CD4-positive, alpha-beta memory T cell (primary cell): ENCODE results near the gene TGFBR1. TPM values are rescaled to one million over a fixed set of nuclear protein-coding genes. Genes with fewer than 3 reads are reported as not detected.
"Not testable (repeated sequence)": the region's sequence is repeated elsewhere in the genome, so short reads cannot be mapped to it uniquely, and the experiment has no call there.

Experiments used
- CTCF ChIA-PET: fragments of 350-600 bp; sonication (Branson Sonifier 250); formaldehyde crosslinking; loops from one replicate; lab custom pipeline; 2021; ENCODE audit warnings: inconsistent platforms; ENCODE audit not compliant: partially characterized antibody; lab: Charles Lee
- POLR2A ChIA-PET: fragments of 350-600 bp; sonication (Branson Sonifier 250); formaldehyde crosslinking; loops from one replicate; lab custom pipeline; 2021; ENCODE audit not compliant: partially characterized antibody; lab: Charles Lee
- DNase-seq, 5 donors: peaks; one replicate each; pipeline versions ENCODE4 v3.0.0 to v3.0.0-alpha.2; 2020 to 2022; ENCODE audit warnings: mixed read lengths in 1 of 5
- H3K27ac ChIP-seq: one replicate; pipeline ENCODE4 v1.7.0; 2013; ENCODE audit warnings: low read depth, low read length
- H3K27me3 ChIP-seq: 2 replicates; pipeline ENCODE4 v1.7.0; 2013; ENCODE audit warnings: mild to moderate bottlenecking, low read length, moderate library complexity; ENCODE audit not compliant: insufficient read depth
- H3K36me3 ChIP-seq: 2 replicates; pipeline ENCODE4 v1.7.0; 2013; ENCODE audit warnings: mild to moderate bottlenecking, low read length, moderate library complexity; ENCODE audit not compliant: insufficient read depth
- H3K4me1 ChIP-seq: 2 replicates; pipeline ENCODE4 v1.7.0; 2013; ENCODE audit warnings: mild to moderate bottlenecking, low read length, moderate library complexity; ENCODE audit not compliant: insufficient read depth
- H3K4me3 ChIP-seq, 2 donors: one replicate each; pipeline ENCODE4 v1.7.0; 2013; ENCODE audit warnings: low read length in 2 of 2, mild to moderate bottlenecking in 1 of 2
- H3K9me3 ChIP-seq, 2 donors: one replicate each; pipeline ENCODE4 v1.7.0; 2013; ENCODE audit warnings: low read length in 2 of 2, control low read depth in 1 of 2; ENCODE audit not compliant: control insufficient read depth in 1 of 2
- H3K27ac Mint-ChIP-seq, 7 donors: one replicate each; pipeline ENCODE4 v1.8.0; 2020 to 2021; ENCODE audit warnings: mixed read lengths in 7 of 7, mild to moderate bottlenecking in 6 of 7, inconsistent platforms in 3 of 7, moderate library complexity in 3 of 7
- H3K27me3 Mint-ChIP-seq, 2 donors: one replicate each; pipeline ENCODE4 v1.8.0; 2020 to 2021; ENCODE audit warnings: mixed read lengths in 2 of 2
- H3K36me3 Mint-ChIP-seq, 2 donors: one replicate each; pipeline ENCODE4 v1.8.0; 2020 to 2021; ENCODE audit warnings: mixed read lengths in 2 of 2, inconsistent platforms in 1 of 2, mild to moderate bottlenecking in 1 of 2
- H3K4me1 Mint-ChIP-seq, 4 donors: one replicate each; pipeline ENCODE4 v1.8.0; 2020 to 2021; ENCODE audit warnings: mixed read lengths in 4 of 4, mild to moderate bottlenecking in 1 of 4
- H3K4me3 Mint-ChIP-seq, 8 donors: one replicate each; pipeline ENCODE4 v1.8.0; 2020 to 2021; ENCODE audit warnings: mixed read lengths in 8 of 8, mild to moderate bottlenecking in 7 of 8, moderate library complexity in 6 of 8, inconsistent platforms in 3 of 8
- H3K9me3 Mint-ChIP-seq, 8 donors: one replicate each; pipeline ENCODE4 v1.8.0; 2020 to 2021; ENCODE audit warnings: mixed read lengths in 8 of 8, mild to moderate bottlenecking in 5 of 8, inconsistent platforms in 3 of 8, moderate library complexity in 1 of 8
- intact Hi-C: fragments of 100-400 bp; cut with micrococcal nuclease; formaldehyde crosslinking; loops from one replicate; pipeline ENCODE4 v1.15.1; 2023
- polyA plus RNA-seq, 2 donors: library from polyadenylated mRNA; unstranded; fragments of 300-500 nt; fragmentation: Illumina TruSeq; gene quantifications; one replicate each; pipeline ENCODE4 v1.2.3, GENCODE V29; 2021
- total RNA-seq, 2 experiments: library from RNA; stranded (reverse); gene quantifications; one replicate each; pipeline ENCODE4 v1.2.3, GENCODE V29; 2021

TGFBR1 gene
- total and polyA plus RNA-seq, 4 experiments from 2014 or later: 19.1 to 27.4 (median 23.9) TPM

DNA sequence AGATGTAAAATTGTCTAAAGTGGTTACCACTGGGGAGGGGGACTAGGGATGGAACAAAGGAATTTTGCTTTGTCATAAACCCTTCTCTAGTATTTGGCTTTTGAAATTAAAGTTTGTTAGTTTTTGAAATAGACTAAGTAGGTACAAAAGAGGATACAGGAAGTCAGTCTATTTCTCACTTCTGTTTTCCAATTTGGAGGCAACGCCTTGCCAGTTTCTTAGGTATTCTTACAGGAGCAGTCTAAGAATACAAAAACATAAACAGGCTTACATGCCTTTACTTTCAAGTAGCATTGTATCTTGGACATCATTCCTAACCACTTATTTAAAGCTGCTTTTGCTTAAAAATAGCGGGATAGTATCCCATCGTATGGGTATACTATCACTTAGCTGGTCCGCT lies 82.4 kb downstream of the TGFBR1 start:
- Histone ChIP-seq H3K27ac (no peak overlapping the region), H3K4me1 (peaks cover 6% of the 10 kb centered on the region), H3K4me3 (no peak overlapping the region), H3K27me3 (no peaks in the 10 kb centered on the region), H3K36me3 (no peaks in the 10 kb centered on the region), H3K9me3 (no peaks in the 10 kb centered on the region)
- intact Hi-C loops: no loop called here
- peak overlapping the region in 1 of 7 donors; percentile 17 for H3K27ac Mint-ChIP-seq
- no peaks in the 10 kb centered on the region for H3K36me3 Mint-ChIP-seq
- CTCF ChIA-PET: interaction anchor here (1.0 to 7.6 kb wide), 5 partner anchors 10 to 1116 kb away, joined by 3 to 40 read pairs (median 4); no protein-coding TSS in a partner anchor
- no peaks in the 10 kb centered on the region for H3K9me3 Mint-ChIP-seq
- peaks cover 4 to 5% of the 10 kb centered on the region in 2 donors for H3K27me3 Mint-ChIP-seq
- no peak overlapping the region for H3K4me3 Mint-ChIP-seq
- no peak for DNase-seq
- POLR2A ChIA-PET: no interaction called here
- peaks cover 2 to 7% (median 4%) of the 10 kb centered on the region in 4 donors for H3K4me1 Mint-ChIP-seq

DNA sequence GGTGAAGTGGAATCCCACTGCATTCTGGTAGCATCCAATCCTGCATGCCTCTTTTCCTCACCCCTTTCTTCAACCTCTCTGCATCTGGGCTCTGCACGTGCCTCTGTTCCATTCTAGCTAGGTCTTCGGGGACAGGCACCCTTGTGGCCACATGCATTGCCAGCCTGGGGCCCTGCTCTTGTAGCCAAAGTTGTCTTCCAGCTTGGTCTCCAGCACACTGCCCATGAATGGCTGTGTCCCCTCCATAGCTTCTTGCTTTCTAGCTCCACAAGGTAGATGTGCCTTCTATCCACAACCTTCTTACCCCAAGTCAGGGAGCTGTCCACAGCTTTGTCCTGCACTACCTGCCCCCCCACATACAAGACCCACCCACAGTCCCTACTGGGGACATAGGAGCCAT lies 84.3 kb downstream of the TGFBR1 start:
- Mint-ChIP-seq H3K36me3 (no peaks in the 10 kb centered on the region), H3K27me3 (peaks cover 5% of the 10 kb centered on the region in 2 donors), H3K27ac (no peak overlapping the region), H3K4me3 (no peak overlapping the region), H3K9me3 (no peaks in the 10 kb centered on the region), H3K4me1 (peaks cover 2 to 7% (median 4%) of the 10 kb centered on the region in 4 donors)
- Histone ChIP-seq H3K27ac (no peak overlapping the region), H3K9me3 (no peaks in the 10 kb centered on the region), H3K4me1 (peaks cover 6% of the 10 kb centered on the region), H3K4me3 (no peak overlapping the region), H3K36me3 (no peaks in the 10 kb centered on the region), H3K27me3 (no peaks in the 10 kb centered on the region)
- ChIA-PET POLR2A (no interaction called here), CTCF (interaction anchor here (1.4 kb wide), 1 partner anchor 192 kb away, joined by 3 read pairs; no protein-coding TSS in a partner anchor)
- intact Hi-C loops: no loop called here
- no peak for DNase-seq

DNA sequence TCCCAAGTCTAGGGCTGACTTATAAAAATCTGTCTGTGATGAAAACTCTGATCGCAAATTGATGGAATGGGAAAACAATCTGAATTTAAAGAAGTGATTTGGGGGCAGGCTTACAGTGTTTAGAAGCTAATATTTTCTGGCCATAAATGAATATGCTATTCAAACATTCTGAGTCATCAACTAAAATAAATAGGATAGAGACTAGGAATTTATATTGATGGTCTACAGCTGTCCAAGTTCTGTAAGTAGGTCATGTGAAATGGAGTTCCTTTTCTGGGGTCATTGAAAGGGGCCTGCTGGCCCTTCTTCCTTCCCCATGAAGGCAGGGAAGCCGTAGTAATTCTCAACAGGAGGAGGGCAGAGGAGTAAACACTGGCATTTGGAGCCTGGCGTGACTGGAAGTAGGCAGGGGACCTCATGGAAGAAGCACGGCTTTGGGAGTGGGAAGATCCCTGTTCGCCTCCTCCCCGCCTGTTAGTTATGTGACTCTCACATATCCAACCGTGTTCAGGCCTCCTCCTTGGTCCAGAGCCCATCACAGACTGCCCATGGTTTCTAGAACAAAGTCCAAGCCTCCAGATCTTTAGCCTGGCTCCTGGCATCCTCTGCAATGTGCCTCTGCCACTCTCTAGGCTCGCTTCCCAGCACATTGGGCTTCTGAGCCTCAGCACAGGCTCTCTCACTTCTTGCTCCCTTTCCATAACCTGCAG lies 85.1 kb downstream of the TGFBR1 start:
- ChIA-PET CTCF (interaction anchor here (1.8 kb wide), 1 partner anchor 8 kb away, joined by 3 read pairs; no protein-coding TSS in a partner anchor), POLR2A (no interaction called here)
- no peaks in the 10 kb centered on the region for H3K36me3 ChIP-seq
- no peaks in the 10 kb centered on the region for H3K4me1 ChIP-seq
- Mint-ChIP-seq H3K27me3 (peaks cover 5 to 9% of the 10 kb centered on the region in 2 donors), H3K4me3 (no peak overlapping the region), H3K36me3 (no peaks in the 10 kb centered on the region), H3K9me3 (no peaks in the 10 kb centered on the region), H3K27ac (no peak overlapping the region), H3K4me1 (no peaks in the 10 kb centered on the region)
- no peak overlapping the region for H3K4me3 ChIP-seq
- no peaks in the 10 kb centered on the region for H3K27me3 ChIP-seq
- no peak overlapping the region for H3K27ac ChIP-seq
- intact Hi-C loops: no loop called here
- H3K9me3 ChIP-seq: no peaks in the 10 kb centered on the region
- no peak for DNase-seq

DNA sequence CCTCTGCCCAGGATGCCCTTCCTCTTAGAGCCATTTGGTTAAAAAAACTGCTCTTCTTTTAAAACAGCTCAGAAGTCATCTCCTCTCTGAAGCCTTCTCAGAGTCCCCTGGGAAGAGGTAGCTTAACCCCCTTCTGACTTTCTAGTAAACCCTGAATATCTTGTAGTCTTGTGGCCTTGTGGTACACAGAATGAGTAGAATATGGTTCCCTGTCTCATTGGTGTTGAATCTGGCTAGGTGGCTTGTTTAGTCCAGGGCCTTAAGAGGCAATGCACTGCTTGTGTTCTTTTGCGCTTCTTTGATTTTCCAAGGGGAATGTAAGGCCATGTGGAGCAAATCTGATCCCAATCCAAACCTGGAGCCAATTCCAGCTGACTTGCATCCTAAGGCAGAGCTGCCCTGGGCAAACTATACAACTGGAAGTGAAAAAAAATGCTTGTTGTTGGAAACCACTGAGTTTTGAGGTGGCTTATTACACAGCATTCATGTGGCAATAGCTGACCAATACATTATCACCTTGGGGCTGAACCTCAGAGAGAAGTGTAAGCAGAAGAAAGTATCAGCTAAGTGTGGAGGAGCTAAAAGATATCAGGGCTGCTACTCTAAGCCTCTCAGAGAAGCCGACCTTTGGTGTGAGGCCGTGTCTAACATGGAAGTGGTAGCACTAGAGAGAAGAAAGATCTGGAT lies 85.8 kb downstream of the TGFBR1 start:
- CTCF ChIA-PET: interaction anchor here (1.8 kb wide), 1 partner anchor 9 kb away, joined by 3 read pairs; no protein-coding TSS in a partner anchor
- H3K27ac Mint-ChIP-seq: no peak overlapping the region
- Histone ChIP-seq H3K9me3 (no peaks in the 10 kb centered on the region), H3K4me1 (no peaks in the 10 kb centered on the region), H3K27me3 (no peaks in the 10 kb centered on the region), H3K36me3 (no peaks in the 10 kb centered on the region), H3K27ac (no peak overlapping the region), H3K4me3 (no peak overlapping the region)
- intact Hi-C loops: no loop called here
- no peaks in the 10 kb centered on the region for H3K36me3 Mint-ChIP-seq
- peaks cover 5 to 9% of the 10 kb centered on the region in 2 donors for H3K27me3 Mint-ChIP-seq
- no peaks in the 10 kb centered on the region for H3K4me1 Mint-ChIP-seq
- no peak overlapping the region for H3K4me3 Mint-ChIP-seq
- no peak for DNase-seq
- H3K9me3 Mint-ChIP-seq: no peaks in the 10 kb centered on the region
- POLR2A ChIA-PET: no interaction called here

DNA sequence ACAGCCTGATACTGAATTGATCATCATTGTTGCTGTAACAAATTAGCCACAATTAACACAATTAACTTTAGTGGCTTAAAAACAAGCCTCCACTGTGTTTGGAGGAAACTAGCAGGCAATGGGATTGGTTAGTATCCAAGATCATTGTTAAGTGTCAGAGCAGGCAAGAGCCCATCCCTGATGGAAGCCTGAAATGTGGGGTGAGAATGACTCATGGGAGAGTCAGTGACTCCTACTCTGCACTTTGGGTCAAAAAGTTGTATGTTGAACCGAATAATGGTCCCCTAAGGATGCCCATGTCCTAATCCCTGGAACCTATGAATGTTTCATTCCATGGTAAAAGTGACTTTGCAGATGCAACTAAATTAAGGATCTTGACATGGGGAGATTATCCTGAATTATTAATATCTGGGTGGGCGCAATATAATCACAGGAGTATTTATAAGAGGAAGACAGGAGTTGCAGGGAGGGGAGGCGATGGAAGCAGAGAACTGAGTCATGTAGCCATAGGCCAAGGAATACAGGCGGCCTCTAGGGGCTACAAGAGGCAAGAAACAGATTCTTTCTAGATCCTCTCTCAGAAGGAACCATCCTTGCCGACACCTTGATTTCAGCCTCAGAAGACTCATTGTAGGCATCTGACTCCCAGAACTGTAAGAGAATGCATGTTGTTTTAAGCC lies 88.0 kb downstream of the TGFBR1 start:
- CTCF ChIA-PET: interaction anchor here (2.7 kb wide), 1 partner anchor 8 kb away, joined by 13 read pairs; no protein-coding TSS in a partner anchor

DNA sequence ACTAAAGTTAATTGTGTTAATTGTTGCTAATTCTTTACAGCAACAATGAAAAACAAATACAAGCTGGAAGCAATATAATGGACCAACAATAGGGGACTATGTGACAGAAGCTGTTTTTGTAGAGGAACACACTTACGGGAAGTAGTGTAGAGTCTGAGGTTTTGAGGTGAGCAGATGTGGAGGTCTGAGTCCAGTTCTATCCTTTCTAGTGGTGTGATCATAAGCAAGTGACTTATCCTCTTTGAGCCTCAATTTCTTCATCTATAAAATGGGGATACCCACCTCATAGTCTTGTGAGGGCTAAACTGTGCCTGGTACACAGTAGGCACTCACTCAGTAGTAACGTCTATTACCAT lies 88.5 kb downstream of the TGFBR1 start:
- intact Hi-C loops: no loop called here

More for the DNA sequence above, 88.0 kb downstream of the TGFBR1 start:
- H3K9me3 ChIP-seq: no peaks in the 10 kb centered on the region
- Mint-ChIP-seq H3K27ac (no peak overlapping the region), H3K4me3 (no peak overlapping the region), H3K27me3 (peaks cover 5 to 9% of the 10 kb centered on the region in 2 donors), H3K4me1 (peaks cover 0 to 3% (median 0%) of the 10 kb centered on the region in 4 donors), H3K9me3 (no peaks in the 10 kb centered on the region), H3K36me3 (no peaks in the 10 kb centered on the region)
- H3K27me3 ChIP-seq: no peaks in the 10 kb centered on the region
- intact Hi-C loops: no loop called here
- H3K27ac ChIP-seq: no peak overlapping the region
- POLR2A ChIA-PET: no interaction called here
- no peaks in the 10 kb centered on the region for H3K36me3 ChIP-seq
- H3K4me1 ChIP-seq: no peaks in the 10 kb centered on the region
- DNase-seq: no peak
- no peak overlapping the region for H3K4me3 ChIP-seq

DNA sequence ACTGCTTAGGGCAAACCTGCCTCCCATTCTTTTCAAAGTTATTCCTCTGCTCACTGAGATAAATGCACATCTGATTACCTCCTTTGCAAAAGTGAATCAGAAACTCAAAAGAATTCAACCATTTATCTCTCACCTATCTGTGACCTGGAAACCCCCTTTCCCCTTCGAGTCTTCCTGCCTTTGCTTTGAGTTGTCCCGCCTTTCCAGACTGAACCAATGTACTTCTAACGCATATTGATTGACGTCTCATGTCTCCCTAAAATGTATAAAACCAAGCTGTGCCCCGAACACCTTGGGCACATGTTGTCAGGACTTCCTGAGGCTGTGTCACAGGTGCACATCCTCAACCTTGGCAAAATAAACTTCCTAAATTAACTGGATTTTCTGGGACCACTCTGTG lies 91.6 kb downstream of the TGFBR1 start:
- H3K27me3 ChIP-seq, H3K9me3 ChIP-seq, H3K9me3 Mint-ChIP-seq, DNase-seq, H3K36me3 ChIP-seq, H3K27ac Mint-ChIP-seq, POLR2A ChIA-PET, H3K4me1 Mint-ChIP-seq, H3K27ac ChIP-seq, H3K4me3 Mint-ChIP-seq, H3K27me3 Mint-ChIP-seq, H3K4me3 ChIP-seq, H3K36me3 Mint-ChIP-seq, H3K4me1 ChIP-seq, intact Hi-C loops: not testable (repeated sequence)
- CTCF ChIA-PET: interaction anchor here (3.7 kb wide), 1 partner anchor 12 kb away, joined by 17 read pairs; no protein-coding TSS in a partner anchor

More for the DNA sequence above, 88.5 kb downstream of the TGFBR1 start:
- POLR2A ChIA-PET: no interaction called here
- Mint-ChIP-seq H3K27ac (no peak overlapping the region), H3K27me3 (peaks cover 5 to 8% of the 10 kb centered on the region in 2 donors), H3K4me3 (no peak overlapping the region), H3K36me3 (no peaks in the 10 kb centered on the region), H3K4me1 (peaks cover 0 to 3% (median 0%) of the 10 kb centered on the region in 4 donors), H3K9me3 (no peaks in the 10 kb centered on the region)
- Histone ChIP-seq H3K4me1 (no peaks in the 10 kb centered on the region), H3K27me3 (no peaks in the 10 kb centered on the region), H3K36me3 (no peaks in the 10 kb centered on the region), H3K4me3 (no peak overlapping the region), H3K9me3 (no peaks in the 10 kb centered on the region), H3K27ac (no peak overlapping the region)
- CTCF ChIA-PET: interaction anchor here (2.7 kb wide), 1 partner anchor 9 kb away, joined by 13 read pairs; no protein-coding TSS in a partner anchor
- no peak for DNase-seq
